Peyer's patch (tissue), 4 donors: ENCODE results near the gene NAT8L.

ENCODE experiments used
- CTCF ChIP-seq, 6 experiments: fragments of 450-650 bp in 4 of 6; fragments of 200-600 bp in 2 of 6; sonication (generic) in 1 of 6; IDR thresholded peaks; one replicate each; pipeline ENCODE4 v1.5.1; 2017 to 2019; ENCODE audit warnings: antibody characterized with exemption in 6 of 6, mild to moderate bottlenecking in 3 of 6, moderate library complexity in 1 of 6
- POLR2A ChIP-seq, 2 donors: fragments of 450-650 bp; IDR thresholded peaks; one replicate each; pipeline ENCODE4 v1.5.1; 2017; ENCODE audit warnings: antibody characterized with exemption in 2 of 2, mild to moderate bottlenecking in 2 of 2, moderate library complexity in 2 of 2

GRCh38 chr4:2049381-2049780, 9.7 kb upstream of the NAT8L start:
- TF ChIP-seq CTCF (IDR thresholded peaks at IDR 0.05): no peak
- TF ChIP-seq POLR2A (IDR thresholded peaks at IDR 0.05): no peak
